ENCODE results near the gene CSRP3. TPM values are rescaled to one million over a fixed set of nuclear protein-coding genes. Genes with fewer than 3 reads are reported as not detected.
A peak's percentile ranks its signal among the peaks of the same experiment; 100 is the strongest.

The CSRP3 gene
- polyA plus RNA-seq, 1 donor from 2014 or later = not detected

GRCh38 chr11:19161651-19162050 lies 40.1 kb downstream of the CSRP3 start:
- no peaks in the 10 kb centered on the region for H3K27me3 ChIP-seq (ENCODE audit: insufficient read depth, low read depth, low read length)
- no peak for TF ChIP-seq EP300 (conservative IDR thresholded peaks at IDR 0.05; ENCODE audit: poor library complexity, severe bottlenecking)
- TF ChIP-seq EZH2 (IDR thresholded peaks at IDR 0.05; ENCODE audit: borderline replicate concordance, insufficient read depth, low read length, poor library complexity, severe bottlenecking) = no peak
- TF ChIP-seq REST (IDR thresholded peaks at IDR 0.05; ENCODE audit: borderline replicate concordance) = no peak
- no peak for TF ChIP-seq TAF1 (IDR thresholded peaks at IDR 0.05; ENCODE audit: low read depth)
- TF ChIP-seq CTCF (IDR thresholded peaks at IDR 0.05; ENCODE audit: poor library complexity, severe bottlenecking) = no peak
- TF ChIP-seq SMC3 (conservative IDR thresholded peaks at IDR 0.05; ENCODE audit: poor library complexity) = no peak
- no peak for TF ChIP-seq RAD21 (conservative IDR thresholded peaks at IDR 0.05)
- TF ChIP-seq MXI1 (conservative IDR thresholded peaks at IDR 0.05; ENCODE audit: poor library complexity, severe bottlenecking) = no peak
- TF ChIP-seq POLR2AphosphoS5 (IDR thresholded peaks at IDR 0.05) = no peak
- no peaks in the 10 kb centered on the region for H4K20me1 ChIP-seq (ENCODE audit: insufficient read depth)
- no peak overlapping the region for H3K9ac ChIP-seq (ENCODE audit: low read length)
- H3K36me3 ChIP-seq (ENCODE audit: insufficient read depth, low read length) = peaks cover 12% of the 10 kb centered on the region
- no peaks in the 10 kb centered on the region for H3K79me2 ChIP-seq (replicated peaks; ENCODE audit: insufficient read depth, low read length)
- no peak overlapping the region for H3K27ac ChIP-seq (ENCODE audit: low read length)
- no peaks in the 10 kb centered on the region for H3K9me2 ChIP-seq (ENCODE audit: insufficient read depth, low read length)
- H3K4me2 ChIP-seq (ENCODE audit: low read length) = no peak overlapping the region
- H3F3A ChIP-seq (ENCODE audit: insufficient read depth, low read length, poor library complexity, severe bottlenecking) = no peaks in the 10 kb centered on the region
- no peak overlapping the region for H3K4me3 ChIP-seq (ENCODE audit: low read length)
- H2AFZ ChIP-seq (ENCODE audit: low read depth, low read length) = no peak overlapping the region
- H3K9me3 ChIP-seq (ENCODE audit: low read length) = no peaks in the 10 kb centered on the region

- TF ChIP-seq TAF1 (IDR thresholded peaks at IDR 0.05; ENCODE audit: low read depth) (no peak), CTCF (IDR thresholded peaks at IDR 0.05; ENCODE audit: poor library complexity, severe bottlenecking) (peak; percentile 40), EP300 (conservative IDR thresholded peaks at IDR 0.05; ENCODE audit: poor library complexity, severe bottlenecking) (no peak), REST (IDR thresholded peaks at IDR 0.05; ENCODE audit: borderline replicate concordance) (no peak), RAD21 (conservative IDR thresholded peaks at IDR 0.05) (peak; percentile 44), POLR2AphosphoS5 (IDR thresholded peaks at IDR 0.05) (no peak), MXI1 (conservative IDR thresholded peaks at IDR 0.05; ENCODE audit: poor library complexity, severe bottlenecking) (no peak), EZH2 (IDR thresholded peaks at IDR 0.05; ENCODE audit: borderline replicate concordance, insufficient read depth, low read length, poor library complexity, severe bottlenecking) (no peak), SMC3 (conservative IDR thresholded peaks at IDR 0.05; ENCODE audit: poor library complexity) (peak; percentile 34)
Measured at GRCh38 chr11:19160847-19161246, 40.9 kb downstream of the CSRP3 start.

More at GRCh38 chr11:19160847-19161246, 40.9 kb downstream of the CSRP3 start:
- Histone ChIP-seq H3K27me3 (ENCODE audit: insufficient read depth, low read depth, low read length) (no peaks in the 10 kb centered on the region), H3F3A (ENCODE audit: insufficient read depth, low read length, poor library complexity, severe bottlenecking) (no peaks in the 10 kb centered on the region), H3K9me3 (ENCODE audit: low read length) (no peaks in the 10 kb centered on the region), H3K4me3 (ENCODE audit: low read length) (no peak overlapping the region), H3K27ac (ENCODE audit: low read length) (no peak overlapping the region), H3K36me3 (ENCODE audit: insufficient read depth, low read length) (peaks cover 12% of the 10 kb centered on the region), H3K9ac (ENCODE audit: low read length) (no peak overlapping the region), H4K20me1 (ENCODE audit: insufficient read depth) (no peaks in the 10 kb centered on the region), H2AFZ (ENCODE audit: low read depth, low read length) (no peak overlapping the region), H3K79me2 (replicated peaks; ENCODE audit: insufficient read depth, low read length) (no peaks in the 10 kb centered on the region), H3K9me2 (ENCODE audit: insufficient read depth, low read length) (no peaks in the 10 kb centered on the region), H3K4me2 (ENCODE audit: low read length) (no peak overlapping the region)
